Measurements from ENCODE around the gene UBE2H.

- TF ChIP-seq CTCF (IDR thresholded peaks at IDR 0.05) (no peak), EZH2 (IDR thresholded peaks at IDR 0.05; ENCODE audit: borderline replicate concordance, insufficient read depth, low read depth, low read length, poor library complexity, severe bottlenecking) (no peak)
Measured at GRCh38 chr7:129946282-129946681, 6.5 kb downstream of the UBE2H start.
